Measurements from ENCODE around the gene LUC7L2.
"Not testable (repeated sequence)": the region's sequence is repeated elsewhere in the genome, so short reads cannot be mapped to it uniquely, and the experiment has no call there.

The LUC7L2 gene

GRCh38 chr7:139359366-139360209, at the start of gene LUC7L2:
Gene LUC7L2 (plus strand): TSS chr7:139359894. CDS start chr7:139360262, 368 bp downstream.
- Histone ChIP-seq H3K9ac (ENCODE audit: low read length) (peak within 1 kb of the TSS; percentile 97), H3K9me3 (ENCODE audit: control insufficient read depth, low read depth, low read length) (no peaks in the 10 kb centered on the region), H3K27me3 (ENCODE audit: control insufficient read depth, insufficient read depth, low read length) (no peaks in the 10 kb centered on the region), H3K27ac (ENCODE audit: low read length) (peak within 1 kb of the TSS; percentile 93), H3K4me3 (ENCODE audit: low read length) (peak within 1 kb of the TSS; percentile 94), H3K36me3 (ENCODE audit: control insufficient read depth, low read depth, low read length) (no peaks in the 10 kb centered on the region), H3K4me1 (ENCODE audit: control insufficient read depth, low read depth, low read length) (peaks cover 22% of the 10 kb centered on the region)

DNA sequence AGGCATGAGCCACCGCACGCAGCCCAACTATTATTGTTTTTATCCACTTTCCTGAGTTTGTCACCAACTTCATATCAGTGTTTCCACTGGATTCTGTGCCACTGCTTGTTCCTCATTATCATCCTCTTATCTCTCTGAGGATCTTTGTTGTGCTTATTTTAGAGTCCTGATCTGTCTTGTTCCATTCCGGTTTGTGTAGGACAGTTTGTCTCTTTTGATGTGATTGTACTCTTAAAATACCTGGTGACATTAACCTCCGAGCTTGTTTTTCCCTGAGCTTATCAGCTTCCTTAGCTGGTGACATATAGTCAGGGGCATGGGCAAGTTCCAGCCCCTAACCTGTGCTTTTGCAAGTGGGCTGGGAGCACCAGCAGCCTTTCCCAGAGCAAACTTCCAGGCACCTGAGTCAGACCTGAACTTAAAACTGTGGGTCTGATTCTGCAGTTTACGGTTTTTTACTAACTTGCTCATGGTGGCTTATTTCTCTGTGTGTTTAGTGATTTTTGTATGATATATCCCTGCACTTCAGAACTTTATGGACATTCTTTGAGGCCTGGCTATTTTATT, 41.7 kb upstream of the LUC7L2 start:
- H3K27me3 ChIP-seq (ENCODE audit: control insufficient read depth, insufficient read depth, low read length), result no peaks in the 10 kb centered on the region
- H3K4me3 ChIP-seq (ENCODE audit: low read length), result no peak overlapping the region
- H3K36me3 ChIP-seq (ENCODE audit: control insufficient read depth, low read depth, low read length), result no peaks in the 10 kb centered on the region
- H3K4me1 ChIP-seq (ENCODE audit: control insufficient read depth, low read depth, low read length), result no peaks in the 10 kb centered on the region
- H3K9ac ChIP-seq (ENCODE audit: low read length), result no peak overlapping the region
- H3K9me3 ChIP-seq (ENCODE audit: control insufficient read depth, low read depth, low read length), result no peaks in the 10 kb centered on the region
- H3K27ac ChIP-seq (ENCODE audit: low read length), result no peak overlapping the region

GRCh38 chr7:139321071-139321745, 38.5 kb upstream of the LUC7L2 start:
- Histone ChIP-seq H3K36me3 (ENCODE audit: control insufficient read depth, low read depth, low read length) (no peaks in the 10 kb centered on the region), H3K9ac (ENCODE audit: low read length) (no peak overlapping the region), H3K4me3 (ENCODE audit: low read length) (no peak overlapping the region), H3K4me1 (ENCODE audit: control insufficient read depth, low read depth, low read length) (no peaks in the 10 kb centered on the region), H3K27ac (ENCODE audit: low read length) (no peak overlapping the region), H3K27me3 (ENCODE audit: control insufficient read depth, insufficient read depth, low read length) (no peaks in the 10 kb centered on the region), H3K9me3 (ENCODE audit: control insufficient read depth, low read depth, low read length) (no peaks in the 10 kb centered on the region)

GRCh38 chr7:139324709-139325108, 35.0 kb upstream of the LUC7L2 start:
- not testable (repeated sequence) for H3K4me3 ChIP-seq (ENCODE audit: low read length); H3K9ac ChIP-seq (ENCODE audit: low read length); H3K9me3 ChIP-seq (ENCODE audit: control insufficient read depth, low read depth, low read length); H3K4me1 ChIP-seq (ENCODE audit: control insufficient read depth, low read depth, low read length); H3K27ac ChIP-seq (ENCODE audit: low read length); H3K36me3 ChIP-seq (ENCODE audit: control insufficient read depth, low read depth, low read length); H3K27me3 ChIP-seq (ENCODE audit: control insufficient read depth, insufficient read depth, low read length)

DNA sequence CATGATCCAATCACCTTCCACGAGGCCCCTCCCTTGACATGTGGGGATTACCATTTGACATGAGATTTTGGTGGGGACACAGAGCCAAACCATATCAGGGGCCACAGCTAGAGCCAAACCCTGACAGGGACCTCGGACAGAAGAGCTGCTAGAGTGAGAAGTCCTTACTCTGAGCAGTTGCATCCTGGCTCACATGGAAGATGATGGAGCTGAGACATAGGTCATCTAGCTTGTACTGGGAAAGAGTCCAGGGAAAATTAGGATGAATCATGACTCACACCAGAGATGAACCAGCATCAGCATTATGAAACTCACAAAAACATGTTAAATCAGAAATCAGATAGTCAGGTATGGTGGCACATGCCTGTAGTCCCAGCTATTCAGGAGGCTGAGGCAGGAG, 31.3 kb upstream of the LUC7L2 start:
- Histone ChIP-seq H3K4me3 (ENCODE audit: low read length) (no peak overlapping the region), H3K9me3 (ENCODE audit: control insufficient read depth, low read depth, low read length) (no peaks in the 10 kb centered on the region), H3K27me3 (ENCODE audit: control insufficient read depth, insufficient read depth, low read length) (no peaks in the 10 kb centered on the region), H3K36me3 (ENCODE audit: control insufficient read depth, low read depth, low read length) (no peaks in the 10 kb centered on the region), H3K27ac (ENCODE audit: low read length) (no peak overlapping the region), H3K4me1 (ENCODE audit: control insufficient read depth, low read depth, low read length) (no peaks in the 10 kb centered on the region), H3K9ac (ENCODE audit: low read length) (no peak overlapping the region)

DNA sequence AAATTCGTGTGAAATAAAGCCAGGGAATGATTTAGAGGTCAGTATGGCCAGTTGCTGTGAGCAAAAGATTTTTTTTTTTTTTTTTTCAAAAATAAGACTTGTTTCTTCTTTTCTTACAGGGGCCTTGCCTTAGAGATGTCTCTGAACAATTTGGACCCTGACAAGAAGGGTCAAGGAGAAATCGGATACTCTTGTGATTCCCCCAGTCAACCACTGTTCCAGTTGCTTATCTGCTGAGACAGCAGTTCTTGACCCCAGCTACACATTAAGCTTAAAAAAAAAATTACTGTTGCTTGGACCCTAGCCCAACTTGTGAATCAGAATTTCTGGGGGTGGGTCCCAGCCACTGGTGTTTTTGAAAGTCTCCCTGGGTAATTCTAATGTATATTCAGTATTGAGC, 30.6 kb upstream of the LUC7L2 start:
- H3K9ac ChIP-seq (ENCODE audit: low read length), result no peak overlapping the region
- no peaks in the 10 kb centered on the region for H3K9me3 ChIP-seq (ENCODE audit: control insufficient read depth, low read depth, low read length)
- no peak overlapping the region for H3K27ac ChIP-seq (ENCODE audit: low read length)
- H3K27me3 ChIP-seq (ENCODE audit: control insufficient read depth, insufficient read depth, low read length), result no peaks in the 10 kb centered on the region
- no peak overlapping the region for H3K4me3 ChIP-seq (ENCODE audit: low read length)
- no peaks in the 10 kb centered on the region for H3K36me3 ChIP-seq (ENCODE audit: control insufficient read depth, low read depth, low read length)
- no peaks in the 10 kb centered on the region for H3K4me1 ChIP-seq (ENCODE audit: control insufficient read depth, low read depth, low read length)

DNA sequence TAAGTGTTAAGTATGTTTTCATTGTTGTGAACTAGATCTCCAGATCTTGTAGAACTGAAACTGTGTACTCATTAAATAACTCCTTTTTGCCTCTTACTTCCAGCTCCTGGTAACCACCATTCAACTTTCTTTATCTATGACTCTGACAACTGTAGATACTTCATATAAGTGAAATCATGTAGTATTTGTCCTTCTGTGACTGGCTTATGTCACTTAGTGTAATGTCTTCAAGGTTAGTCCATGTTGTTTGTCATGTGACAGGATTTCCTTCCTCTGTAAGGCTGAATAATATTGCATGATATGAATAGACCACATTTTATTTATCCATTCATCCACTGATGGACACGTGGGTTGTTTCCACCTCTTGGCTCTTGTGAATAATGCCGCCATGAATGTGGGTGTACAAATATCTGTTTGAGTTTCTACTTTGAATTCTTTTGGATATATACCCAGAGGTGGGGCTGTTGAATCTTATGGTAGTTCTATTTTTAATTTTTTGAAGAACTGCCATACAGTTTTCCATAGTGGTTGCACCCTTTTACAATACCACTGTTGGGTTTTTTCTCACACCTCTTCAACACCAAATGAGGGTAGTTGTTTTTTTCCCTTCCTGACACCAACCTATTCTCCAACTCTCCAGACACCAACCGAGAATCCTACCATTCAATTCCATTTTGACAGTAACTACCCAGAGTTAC, 29.2 kb upstream of the LUC7L2 start:
- H3K27me3 ChIP-seq (ENCODE audit: control insufficient read depth, insufficient read depth, low read length), result no peaks in the 10 kb centered on the region
- H3K27ac ChIP-seq (ENCODE audit: low read length), result no peak overlapping the region
- H3K4me1 ChIP-seq (ENCODE audit: control insufficient read depth, low read depth, low read length), result no peaks in the 10 kb centered on the region
- H3K9me3 ChIP-seq (ENCODE audit: control insufficient read depth, low read depth, low read length), result no peaks in the 10 kb centered on the region
- no peak overlapping the region for H3K9ac ChIP-seq (ENCODE audit: low read length)
- no peak overlapping the region for H3K4me3 ChIP-seq (ENCODE audit: low read length)
- no peaks in the 10 kb centered on the region for H3K36me3 ChIP-seq (ENCODE audit: control insufficient read depth, low read depth, low read length)

GRCh38 chr7:139332697-139333359, 26.9 kb upstream of the LUC7L2 start:
- Histone ChIP-seq H3K27me3 (ENCODE audit: control insufficient read depth, insufficient read depth, low read length) (no peaks in the 10 kb centered on the region), H3K4me1 (ENCODE audit: control insufficient read depth, low read depth, low read length) (no peaks in the 10 kb centered on the region), H3K9ac (ENCODE audit: low read length) (no peak overlapping the region), H3K9me3 (ENCODE audit: control insufficient read depth, low read depth, low read length) (no peaks in the 10 kb centered on the region), H3K27ac (ENCODE audit: low read length) (no peak overlapping the region), H3K4me3 (ENCODE audit: low read length) (no peak overlapping the region), H3K36me3 (ENCODE audit: control insufficient read depth, low read depth, low read length) (no peaks in the 10 kb centered on the region)

- H3K27ac ChIP-seq (ENCODE audit: low read length); H3K9ac ChIP-seq (ENCODE audit: low read length); H3K4me3 ChIP-seq (ENCODE audit: low read length); H3K27me3 ChIP-seq (ENCODE audit: control insufficient read depth, insufficient read depth, low read length); H3K36me3 ChIP-seq (ENCODE audit: control insufficient read depth, low read depth, low read length); H3K9me3 ChIP-seq (ENCODE audit: control insufficient read depth, low read depth, low read length); H3K4me1 ChIP-seq (ENCODE audit: control insufficient read depth, low read depth, low read length): not testable (repeated sequence)
Observed at GRCh38 chr7:139333443-139333842, 26.3 kb upstream of the LUC7L2 start.

GRCh38 chr7:139334399-139335150, 25.1 kb upstream of the LUC7L2 start:
- no peak overlapping the region for H3K4me3 ChIP-seq (ENCODE audit: low read length)
- H3K27ac ChIP-seq (ENCODE audit: low read length), result no peak overlapping the region
- H3K9ac ChIP-seq (ENCODE audit: low read length), result no peak overlapping the region
- no peaks in the 10 kb centered on the region for H3K4me1 ChIP-seq (ENCODE audit: control insufficient read depth, low read depth, low read length)
- no peaks in the 10 kb centered on the region for H3K36me3 ChIP-seq (ENCODE audit: control insufficient read depth, low read depth, low read length)
- no peaks in the 10 kb centered on the region for H3K9me3 ChIP-seq (ENCODE audit: control insufficient read depth, low read depth, low read length)
- no peaks in the 10 kb centered on the region for H3K27me3 ChIP-seq (ENCODE audit: control insufficient read depth, insufficient read depth, low read length)
